Measurements from ENCODE around the gene RAB1B. TPM values are rescaled to one million over a fixed set of nuclear protein-coding genes. Genes with fewer than 3 reads are reported as not detected.

Gene RAB1B
- total RNA-seq, 1 experiment from 2014 or later, result 148 TPM

- ATAC-seq (no peak), DNase-seq (ENCODE audit: low read depth, low spot score) (no peak)
- no peak overlapping the region for H3K27ac ChIP-seq (ENCODE audit: low read depth, low read length)
- peak overlapping the region; percentile 88; the same call in 1 of the 2 replicates for H3K9ac ChIP-seq (ENCODE audit: low read length)
- no peaks in the 10 kb centered on the region for H3K27me3 ChIP-seq (ENCODE audit: insufficient read depth, low read length)
- peak overlapping the region in 1 of 2 experiments; percentile 94; a peak in 1 of 4 replicates for H3K4me3 ChIP-seq (replicated peaks in 1 of 2; ENCODE audit: low read depth in 1 of 2, low read length in 2 of 2)
- no peaks in the 10 kb centered on the region for H3K9me3 ChIP-seq (ENCODE audit: control insufficient read depth in 1 of 2, insufficient read depth in 1 of 2, low read depth in 1 of 2, low read length in 2 of 2)
- no peak for TF ChIP-seq SIN3A (IDR thresholded peaks at IDR 0.05; ENCODE audit: low read depth)
- TF ChIP-seq CBX3 (IDR thresholded peaks at IDR 0.05; ENCODE audit: low read depth), result no peak
- TF ChIP-seq JUND (IDR thresholded peaks at IDR 0.05), result no peak
- TF ChIP-seq POLR2AphosphoS5 (IDR thresholded peaks at IDR 0.05; ENCODE audit: low read depth, low read length), result no peak
- TF ChIP-seq, protein P1, sequence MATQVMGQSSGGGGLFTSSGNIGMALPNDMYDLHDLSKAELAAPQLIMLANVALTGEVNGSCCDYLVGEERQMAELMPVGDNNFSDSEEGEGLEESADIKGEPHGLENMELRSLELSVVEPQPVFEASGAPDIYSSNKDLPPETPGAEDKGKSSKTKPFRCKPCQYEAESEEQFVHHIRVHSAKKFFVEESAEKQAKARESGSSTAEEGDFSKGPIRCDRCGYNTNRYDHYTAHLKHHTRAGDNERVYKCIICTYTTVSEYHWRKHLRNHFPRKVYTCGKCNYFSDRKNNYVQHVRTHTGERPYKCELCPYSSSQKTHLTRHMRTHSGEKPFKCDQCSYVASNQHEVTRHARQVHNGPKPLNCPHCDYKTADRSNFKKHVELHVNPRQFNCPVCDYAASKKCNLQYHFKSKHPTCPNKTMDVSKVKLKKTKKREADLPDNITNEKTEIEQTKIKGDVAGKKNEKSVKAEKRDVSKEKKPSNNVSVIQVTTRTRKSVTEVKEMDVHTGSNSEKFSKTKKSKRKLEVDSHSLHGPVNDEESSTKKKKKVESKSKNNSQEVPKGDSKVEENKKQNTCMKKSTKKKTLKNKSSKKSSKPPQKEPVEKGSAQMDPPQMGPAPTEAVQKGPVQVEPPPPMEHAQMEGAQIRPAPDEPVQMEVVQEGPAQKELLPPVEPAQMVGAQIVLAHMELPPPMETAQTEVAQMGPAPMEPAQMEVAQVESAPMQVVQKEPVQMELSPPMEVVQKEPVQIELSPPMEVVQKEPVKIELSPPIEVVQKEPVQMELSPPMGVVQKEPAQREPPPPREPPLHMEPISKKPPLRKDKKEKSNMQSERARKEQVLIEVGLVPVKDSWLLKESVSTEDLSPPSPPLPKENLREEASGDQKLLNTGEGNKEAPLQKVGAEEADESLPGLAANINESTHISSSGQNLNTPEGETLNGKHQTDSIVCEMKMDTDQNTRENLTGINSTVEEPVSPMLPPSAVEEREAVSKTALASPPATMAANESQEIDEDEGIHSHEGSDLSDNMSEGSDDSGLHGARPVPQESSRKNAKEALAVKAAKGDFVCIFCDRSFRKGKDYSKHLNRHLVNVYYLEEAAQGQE (IDR thresholded peaks at IDR 0.05; ENCODE audit: low read depth), result no peak
- no peak for TF ChIP-seq EZH2 (IDR thresholded peaks at IDR 0.05)
- TF ChIP-seq SP1 (IDR thresholded peaks at IDR 0.05; ENCODE audit: low read depth), result no peak
- TF ChIP-seq ZNF274 (IDR thresholded peaks at IDR 0.05; ENCODE audit: low read depth, low read length), result no peak
- TF ChIP-seq ZFX (IDR thresholded peaks at IDR 0.05), result no peak
- no peak for TF ChIP-seq EZH2phosphoT487 (IDR thresholded peaks at IDR 0.05; ENCODE audit: borderline replicate concordance)
- TF ChIP-seq YY1 (IDR thresholded peaks at IDR 0.05; ENCODE audit: extremely low read depth, insufficient replicate concordance, low read depth, low read length), result no peak
- TF ChIP-seq EGR1 (IDR thresholded peaks at IDR 0.05; ENCODE audit: low read depth), result no peak
- no peak for TF ChIP-seq ELF1 (IDR thresholded peaks at IDR 0.05; ENCODE audit: borderline replicate concordance, low read depth)
- H3K4me1 ChIP-seq (ENCODE audit: control insufficient read depth in 1 of 2, insufficient read depth in 2 of 2, low read length in 2 of 2), result peaks cover 10 to 20% of the 10 kb centered on the region in 2 experiments
- BruUV-seq (replicated peaks), result TSS peak; percentile 52
- CTCF ChIA-PET, result interaction anchor here (1.2 to 1.4 kb wide), 2 partner anchors 23 to 53 kb away, joined by 3 to 4 read pairs; no protein-coding TSS in a partner anchor
- H3K79me2 ChIP-seq (ENCODE audit: insufficient read depth, low read length), result peaks cover 20% of the 10 kb centered on the region; the same call in 1 of the 2 replicates
- H4K20me1 ChIP-seq (ENCODE audit: insufficient read depth), result no peaks in the 10 kb centered on the region
- no peaks in the 10 kb centered on the region for H3K9me2 ChIP-seq (ENCODE audit: insufficient read depth)
- intact Hi-C loops (cut with micrococcal nuclease), result loop anchor here (2.0 kb wide), 1 partner anchor 36 kb away; no protein-coding TSS in a partner anchor
- no peak overlapping the region for H2AFZ ChIP-seq (ENCODE audit: low read depth, low read length, poor library complexity, severe bottlenecking)
- peak overlapping the region; percentile 100 for H3K4me2 ChIP-seq (ENCODE audit: low read length)
- RAD21 ChIA-PET (ENCODE audit: low non-redundant PET in 1 of 2, low total read pairs in 2 of 2, uncharacterized antibody in 2 of 2, unreplicated experiment in 2 of 2), result no interaction called here
- H3K36me3 ChIP-seq (ENCODE audit: control insufficient read depth in 1 of 2, insufficient read depth in 2 of 2, low read length in 2 of 2), result peaks cover 6 to 8% of the 10 kb centered on the region in 2 experiments; a peak in 3 of 4 replicates
- POLR2A ChIA-PET, result no interaction called here
These were observed 9.2 kb upstream of the RAB1B start for GRCh38 chr11:66259225-66259624.
